ENCODE results near the gene B4GALT2.

Gene B4GALT2

DNA sequence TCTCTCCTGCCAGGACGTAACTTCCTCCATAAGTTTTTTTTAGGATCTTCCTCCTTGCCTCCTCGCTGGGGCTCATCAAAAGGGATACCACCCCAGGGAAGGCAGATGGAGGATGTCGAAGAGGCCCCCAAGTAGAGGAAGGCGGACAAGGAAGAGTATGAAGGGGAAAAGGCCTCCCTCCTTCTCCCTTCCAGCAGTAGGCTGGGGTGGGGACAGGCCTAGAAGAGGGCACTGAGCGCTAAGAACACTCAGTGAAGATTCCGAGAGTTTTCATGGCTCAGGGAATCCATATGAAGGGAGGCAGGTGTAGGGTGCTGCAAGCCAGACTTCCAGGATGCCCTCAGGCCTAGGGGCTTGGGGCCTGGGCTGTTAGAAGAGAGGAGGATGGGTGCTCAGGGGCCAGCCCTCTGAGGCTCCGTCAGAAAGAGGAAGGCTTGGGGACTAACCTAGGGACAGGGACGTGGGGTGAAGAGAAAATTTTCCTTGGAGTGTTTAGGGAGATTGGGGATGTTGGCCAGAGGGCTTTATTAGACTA is 54.1 kb downstream of the B4GALT2 start:
- DNase-seq = no peak

DNA sequence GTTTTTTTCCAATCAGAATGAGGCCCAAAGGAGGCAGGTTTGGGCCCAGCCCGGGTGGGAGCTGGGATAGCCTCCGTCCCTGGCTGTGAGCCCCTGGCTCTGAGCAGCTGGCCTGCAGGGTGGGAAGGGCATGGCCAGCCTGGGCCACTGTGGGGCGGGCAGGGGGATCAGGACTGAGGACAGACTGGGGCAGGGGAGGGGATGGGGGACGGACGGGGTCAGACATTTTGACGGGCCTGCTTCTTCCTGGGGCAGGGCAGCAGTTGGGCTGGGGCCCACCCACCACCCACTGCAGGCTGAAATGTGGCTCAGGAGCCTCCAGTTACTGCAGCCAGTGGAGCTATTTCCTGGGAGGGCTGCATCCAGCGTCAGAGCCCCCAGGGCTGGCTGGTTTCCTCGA is 54.7 kb downstream of the B4GALT2 start:
- DNase-seq = no peak

DNA sequence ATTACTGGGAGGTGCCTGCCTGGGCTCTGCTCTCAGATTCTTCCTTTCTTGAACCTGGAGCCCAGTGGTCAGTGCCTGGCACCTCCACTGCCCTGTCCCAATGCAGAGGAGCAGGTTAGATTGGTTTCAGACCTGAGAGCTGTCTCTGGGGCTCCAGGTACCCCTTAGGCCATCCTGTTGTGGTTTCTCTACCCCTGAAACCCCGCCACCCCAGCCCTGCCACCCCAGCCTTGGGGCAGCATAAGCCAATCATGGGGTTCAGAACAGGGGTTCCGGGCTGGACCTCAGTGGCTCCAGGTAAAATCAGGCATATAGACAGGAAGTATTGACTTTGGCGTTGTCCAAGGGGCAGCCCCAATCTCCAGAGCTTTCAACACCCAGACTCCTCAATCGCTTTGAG is 55.4 kb downstream of the B4GALT2 start:
- DNase-seq = no peak

DNA sequence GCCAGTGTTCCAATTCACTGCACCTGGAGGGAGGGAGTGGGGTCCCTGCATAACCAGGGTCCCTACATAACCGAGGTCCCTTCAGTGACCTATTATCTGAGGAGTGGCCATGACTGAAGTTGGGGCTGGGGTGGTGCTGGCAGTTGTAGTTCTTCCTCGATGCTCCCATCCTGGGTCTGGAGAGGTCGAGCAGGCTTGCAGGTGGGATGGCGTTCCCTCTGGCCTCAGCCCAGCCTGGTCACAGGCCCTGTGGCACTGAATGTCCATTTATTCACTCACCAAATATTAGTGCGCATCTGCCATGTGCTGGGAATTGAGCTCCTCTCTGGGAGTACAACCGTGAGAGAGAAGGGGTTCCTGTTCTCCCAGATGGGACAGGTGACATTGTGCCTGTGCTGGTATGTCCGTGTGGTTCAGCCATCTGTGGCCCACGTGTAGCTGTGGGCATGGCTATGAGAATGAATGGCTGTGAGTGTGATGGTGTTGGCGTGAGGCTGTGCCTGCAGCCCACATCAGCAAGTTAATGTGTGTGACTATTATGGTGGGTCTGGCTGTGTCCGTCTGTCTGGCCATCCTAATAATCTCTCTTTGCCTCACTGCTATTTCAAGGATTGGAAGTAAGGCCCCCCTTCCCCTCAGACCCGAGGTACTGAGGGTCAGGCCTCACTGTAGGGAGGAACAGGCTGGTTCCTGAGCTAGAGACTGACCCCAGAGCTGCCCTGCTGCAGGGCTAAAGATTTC is 56.1 kb downstream of the B4GALT2 start:
- DNase-seq = no peak

DNA sequence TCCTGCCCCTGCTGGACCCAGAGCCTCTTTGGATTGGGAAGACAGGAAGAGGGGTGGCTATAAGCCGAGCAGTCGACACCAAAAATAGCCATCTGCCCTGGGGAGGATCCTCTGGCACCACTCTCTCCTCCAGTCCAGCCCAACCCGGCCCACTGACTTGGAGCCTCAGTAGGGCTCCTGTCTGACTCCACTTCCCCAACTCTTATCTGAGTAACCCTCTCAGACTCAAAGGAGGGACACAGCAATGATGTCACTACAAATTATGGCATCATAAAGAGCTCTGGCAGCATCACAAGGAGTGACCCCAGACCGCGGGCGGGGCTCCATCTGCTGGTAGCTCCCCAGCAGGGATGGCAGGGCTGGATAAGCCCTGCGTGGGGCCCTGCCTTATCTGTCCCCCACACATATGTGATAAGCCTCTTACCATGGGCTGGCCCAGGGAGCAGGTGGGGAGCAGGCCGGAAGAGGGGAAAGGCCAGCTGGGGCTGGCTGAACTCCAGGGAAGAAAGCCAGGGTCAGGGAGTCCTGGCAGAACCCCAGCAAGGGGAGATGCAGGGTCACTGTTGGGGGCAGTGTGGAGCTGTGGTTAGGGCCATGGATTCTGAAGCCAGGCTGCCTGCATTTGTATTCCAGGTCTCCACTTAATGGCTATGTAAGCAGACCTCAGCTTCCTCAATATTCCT is 56.9 kb downstream of the B4GALT2 start:
- DNase-seq = no peak

DNA sequence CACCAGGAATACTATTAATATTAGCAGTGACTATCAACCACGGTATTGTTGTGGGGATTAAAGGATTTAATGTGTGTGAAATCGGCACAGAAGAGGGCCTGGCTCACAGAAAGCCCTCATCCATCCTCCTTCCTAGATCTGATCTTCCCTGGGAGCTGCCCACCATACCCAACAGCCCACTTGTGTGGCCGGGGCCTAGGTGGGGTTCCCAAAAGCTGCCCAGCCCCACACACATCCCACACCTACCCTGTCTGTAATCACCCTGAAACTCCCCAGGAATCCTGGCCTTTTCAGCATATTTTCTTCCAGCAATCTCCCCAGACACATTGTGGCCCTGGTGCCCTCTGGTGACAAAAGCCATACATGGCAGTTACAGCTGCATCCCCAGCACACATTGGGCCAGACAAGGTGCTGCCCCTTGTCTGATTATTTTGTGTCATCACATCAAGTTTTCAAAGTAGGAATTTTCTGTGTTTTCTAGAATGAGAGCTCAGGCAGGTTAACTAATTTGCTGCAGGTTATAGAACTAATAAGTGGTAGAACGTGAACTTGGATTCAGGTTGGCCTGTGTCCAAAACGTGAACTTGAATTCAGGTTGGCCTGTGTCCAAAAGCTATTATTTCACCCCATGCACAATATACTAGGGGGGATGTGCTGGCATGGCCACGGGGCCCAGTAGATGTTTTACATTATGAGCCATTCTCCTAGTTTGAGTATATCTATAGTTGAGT is 57.6 kb downstream of the B4GALT2 start:
- DNase-seq = no peak

DNA sequence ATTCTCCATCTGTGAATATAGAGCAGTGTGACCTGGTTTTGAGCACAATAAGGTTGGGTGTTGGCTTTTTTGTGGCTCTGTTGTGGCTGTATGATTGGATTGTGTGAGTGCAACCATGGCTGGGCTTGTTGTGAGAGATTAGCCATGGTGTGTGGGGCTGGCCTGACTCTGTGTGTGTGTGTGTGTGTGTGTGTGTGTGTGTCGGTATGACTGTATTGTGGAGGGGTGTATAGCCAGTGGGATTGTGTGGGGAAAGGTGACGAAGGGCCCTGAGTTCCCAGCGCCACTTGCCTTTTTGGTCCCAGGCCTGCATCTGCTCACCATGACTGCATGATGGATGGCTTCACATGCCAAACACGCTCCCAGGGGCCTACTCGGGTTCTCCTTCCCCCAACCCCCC is 58.1 kb downstream of the B4GALT2 start:
- no peak for DNase-seq

DNA sequence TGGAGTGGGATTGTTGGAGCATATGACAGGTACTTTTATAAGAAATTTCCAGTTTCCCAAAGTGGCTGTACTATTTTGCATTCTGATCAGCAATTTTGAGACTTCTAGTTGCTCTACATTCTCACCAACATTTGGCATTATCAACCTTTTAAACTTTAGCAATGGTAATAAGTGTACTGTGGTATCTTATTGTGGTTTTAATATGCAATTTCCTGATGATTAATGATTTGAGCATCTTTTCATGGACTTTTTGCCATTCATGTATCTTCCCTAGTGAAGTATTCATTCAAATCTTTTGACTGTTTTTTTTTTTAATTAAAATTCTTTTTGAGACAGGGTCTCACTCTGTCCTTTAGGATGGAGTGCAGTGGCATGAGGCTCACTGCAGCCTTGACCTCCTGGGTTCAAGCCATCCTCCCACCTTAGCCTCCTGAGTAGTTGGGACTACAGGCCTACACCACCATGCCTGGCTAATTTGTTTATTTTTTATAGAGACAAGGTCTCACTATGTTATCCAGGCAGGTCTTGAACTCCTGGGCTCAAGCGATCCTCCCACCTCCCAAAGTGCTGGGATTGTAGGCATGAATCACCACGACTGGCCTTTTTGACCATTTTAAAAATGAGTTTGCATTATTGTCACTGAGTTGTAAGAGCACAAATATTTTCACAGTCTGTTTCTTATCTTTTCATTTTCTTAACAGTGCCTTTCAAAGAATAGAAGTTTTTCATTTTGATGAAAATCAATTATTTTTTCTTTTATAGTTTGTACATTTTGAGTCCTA is 60.1 kb downstream of the B4GALT2 start:
- no peak for DNase-seq

DNA sequence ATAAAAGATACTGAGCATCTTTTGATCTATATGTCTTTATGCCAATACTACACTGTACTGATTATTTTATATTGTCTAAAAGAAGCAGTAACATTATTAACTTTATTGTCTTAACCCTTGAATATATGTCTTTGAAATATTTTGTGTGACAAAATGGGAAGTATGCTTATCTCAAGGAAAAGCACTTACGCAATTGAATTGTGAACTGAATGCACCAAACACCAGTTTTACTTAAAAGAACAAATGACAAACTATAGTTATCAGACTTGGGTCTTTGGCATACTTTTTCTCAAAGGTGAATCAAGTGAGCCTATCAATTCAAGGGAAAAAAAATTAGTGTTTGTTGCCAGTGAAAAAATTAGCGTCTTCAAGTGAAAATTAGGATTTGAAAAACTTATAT is 61.4 kb downstream of the B4GALT2 start:
- no peak for DNase-seq

All from cortex of kidney (tissue), 1 donor.